Endometrium (tissue), 2 donors: ENCODE results near the gene SIPA1.

Source experiments
- FAIRE-seq: peaks from 2 replicates; lab custom pipeline; 2012; peaks lifted over from hg19 to GRCh38; lab: Jason Lieb, UNC
- donor health status: control.
- donor health status: control.

SIPA1 gene

GRCh38 chr11:65637794-65638419 is at the start of gene SIPA1:
SIPA1 (plus strand) TSS chr11:65638101; CDS start chr11:65640922, 2,821 bp downstream.
- FAIRE-seq = no peak

- FAIRE-seq = no peak
Observed at GRCh38 chr11:65588199-65589054, 49.5 kb upstream of the SIPA1 start.

GRCh38 chr11:65589444-65590239 is 48.3 kb upstream of the SIPA1 start:
- no peak for FAIRE-seq

GRCh38 chr11:65590240-65590738 is 47.6 kb upstream of the SIPA1 start:
- FAIRE-seq = no peak

- no peak for FAIRE-seq
Observed at GRCh38 chr11:65591939-65592857, 45.7 kb upstream of the SIPA1 start.

- no peak for FAIRE-seq
Observed at GRCh38 chr11:65592858-65593517, 44.9 kb upstream of the SIPA1 start.

GRCh38 chr11:65593518-65594414 is 44.1 kb upstream of the SIPA1 start:
- FAIRE-seq = no peak

GRCh38 chr11:65595131-65595530 is 42.8 kb upstream of the SIPA1 start:
- FAIRE-seq = no peak

- FAIRE-seq = no peak
Observed at GRCh38 chr11:65595543-65596281, 42.2 kb upstream of the SIPA1 start, which contains the start of gene KCNK7. KCNK7 (minus strand) TSS chr11:65595800; CDS start chr11:65595772, 28 bp downstream.

GRCh38 chr11:65596520-65596919 is 41.4 kb upstream of the SIPA1 start:
- no peak for FAIRE-seq

GRCh38 chr11:65598258-65598699 is 39.6 kb upstream of the SIPA1 start:
- no peak for FAIRE-seq

- no peak for FAIRE-seq
Observed at GRCh38 chr11:65599216-65599954, 38.5 kb upstream of the SIPA1 start.

GRCh38 chr11:65599955-65600246 is 38.0 kb upstream of the SIPA1 start:
- FAIRE-seq = no peak

- FAIRE-seq = no peak
Observed at GRCh38 chr11:65604258-65604657, 33.6 kb upstream of the SIPA1 start.

GRCh38 chr11:65606876-65607613 is 30.9 kb upstream of the SIPA1 start:
- FAIRE-seq = peak; percentile 87

- no peak for FAIRE-seq
Observed at GRCh38 chr11:65607614-65608426, 30.1 kb upstream of the SIPA1 start.

- no peak for FAIRE-seq
Observed at GRCh38 chr11:65609229-65609628, 28.7 kb upstream of the SIPA1 start.
